H1 (cell line): Measurements from ENCODE around the gene CCL4. TPM values are rescaled to one million over a fixed set of nuclear protein-coding genes. Genes with fewer than 3 reads are reported as not detected.

Source experiments
- CTCF ChIA-PET: fragments of 300-600 bp; sonication (Branson Sonifier 250); formaldehyde crosslinking; loops from one replicate; lab custom pipeline; 2021; ENCODE audit not compliant: partially characterized antibody; lab: Charles Lee
- POLR2A ChIA-PET: fragments of 300-600 bp; sonication (Branson Sonifier 250); formaldehyde crosslinking; loops from one replicate; lab custom pipeline; 2021; ENCODE audit warnings: inconsistent platforms; ENCODE audit not compliant: partially characterized antibody; lab: Charles Lee
- DNase-seq, 2 experiments: peaks; one replicate each; pipeline versions ENCODE4 v3.0.0 to v3.0.0-alpha.2; 2010 to 2022; ENCODE audit warnings: low spot score in 2 of 2, low read depth in 1 of 2, mixed read lengths in 1 of 2
- FAIRE-seq: peaks from 2 replicates; lab custom pipeline; 2011; peaks lifted over from hg19 to GRCh38; lab: Jason Lieb, UNC
- H2AFZ ChIP-seq: 2 replicates; pipeline ENCODE4 v1.8.1; 2012; ENCODE audit warnings: low read length, inconsistent platforms
- H2AK5ac ChIP-seq: 2 replicates; pipeline ENCODE4 v1.6.1; 2013; ENCODE audit warnings: low read depth, low read length
- H2BK120ac ChIP-seq: replicated peaks from 2 replicates; pipeline ENCODE3; 2013; ENCODE audit warnings: low read depth, low read length, inconsistent platforms
- H2BK12ac ChIP-seq: 2 replicates; pipeline ENCODE4 v1.6.1; 2013; ENCODE audit warnings: low read depth, low read length
- H2BK15ac ChIP-seq: 2 replicates; pipeline ENCODE4 v1.6.1; 2013; ENCODE audit warnings: low read length
- H2BK20ac ChIP-seq: 2 replicates; pipeline ENCODE4 v1.6.1; 2013; ENCODE audit warnings: low read length
- H2BK5ac ChIP-seq: 2 replicates; pipeline ENCODE4 v1.6.1; 2013; ENCODE audit warnings: low read depth, low read length
- H3K14ac ChIP-seq: 2 replicates; pipeline ENCODE4 v1.6.1; 2013; ENCODE audit warnings: inconsistent platforms; ENCODE audit not compliant: insufficient read length
- H3K18ac ChIP-seq: 2 replicates; pipeline ENCODE4 v1.6.1; 2013; ENCODE audit warnings: low read length; ENCODE audit errors: extremely low read depth
- H3K23ac ChIP-seq: 2 replicates; pipeline ENCODE4 v1.6.1; 2013; ENCODE audit warnings: inconsistent platforms; ENCODE audit not compliant: insufficient read length
- H3K23me2 ChIP-seq: 2 replicates; pipeline ENCODE4 v1.6.1; 2013; ENCODE audit warnings: low read depth, low read length
- H3K27ac ChIP-seq: 2 replicates; pipeline ENCODE4 v1.6.1; 2011; ENCODE audit warnings: low read depth, low read length, inconsistent platforms
- H3K27me3 ChIP-seq, 4 experiments: replicated peaks in 1 of 4; 1 replicate in 1 of 4; 2 replicates in 3 of 4; pipeline versions ENCODE4 v1.6.1 to v1.8.1; 2011 to 2013; ENCODE audit warnings: low read length in 3 of 4, mild to moderate bottlenecking in 3 of 4, inconsistent platforms in 2 of 4, mixed read lengths in 2 of 4, moderate library complexity in 1 of 4; ENCODE audit not compliant: control insufficient read depth in 3 of 4, insufficient read depth in 3 of 4; ENCODE audit errors: extremely low read depth in 1 of 4
- H3K36me3 ChIP-seq, 4 experiments: 2 replicates each; pipeline versions ENCODE4 v1.6.1 to v1.8.1; 2011 to 2013; ENCODE audit warnings: mild to moderate bottlenecking in 4 of 4, low read length in 3 of 4, moderate library complexity in 2 of 4, control low read depth in 1 of 4, inconsistent platforms in 1 of 4; ENCODE audit not compliant: insufficient read depth in 4 of 4, control insufficient read depth in 2 of 4
- H3K4ac ChIP-seq: replicated peaks from 2 replicates; pipeline ENCODE3; 2013; ENCODE audit warnings: low read length, low read depth, mixed read lengths, inconsistent platforms; ENCODE audit not compliant: insufficient read length
- H3K4me1 ChIP-seq, 4 experiments: replicated peaks in 1 of 4; 1 replicate in 1 of 4; 2 replicates in 3 of 4; pipeline versions ENCODE4 v1.6.1 to v1.8.1; 2011 to 2013; ENCODE audit warnings: low read length in 3 of 4, inconsistent platforms in 2 of 4, mixed read lengths in 1 of 4; ENCODE audit not compliant: insufficient read depth in 4 of 4, control insufficient read depth in 3 of 4
- H3K4me2 ChIP-seq, 2 experiments: 2 replicates each; pipeline versions ENCODE4 v1.6.1 to v1.8.1; 2011 to 2013; ENCODE audit warnings: low read depth in 2 of 2, low read length in 2 of 2, control low read depth in 1 of 2, inconsistent platforms in 1 of 2, mild to moderate bottlenecking in 1 of 2; ENCODE audit not compliant: insufficient read depth in 1 of 2
- H3K4me3 ChIP-seq, 4 experiments: fragments of 200-600, 300-600 bp in 1 of 4; sonication (generic), shearing (Covaris generic), sonication (Bioruptor Twin) in 1 of 4; 2 replicates each; pipeline versions ENCODE4 v1.5.1 to v1.8.1; 2011 to 2016; ENCODE audit warnings: low read length in 4 of 4, low read depth in 3 of 4, control low read depth in 2 of 4, inconsistent platforms in 2 of 4, mild to moderate bottlenecking in 2 of 4, mixed read lengths in 1 of 4, moderate library complexity in 1 of 4; ENCODE audit not compliant: insufficient read depth in 2 of 4; ENCODE audit errors: extremely low read depth in 1 of 4
- H3K56ac ChIP-seq: replicated peaks from 2 replicates; pipeline ENCODE3; 2013; ENCODE audit warnings: low read depth, mild to moderate bottlenecking, mixed read lengths, low read length, inconsistent platforms; ENCODE audit not compliant: insufficient read length
- H3K79me1 ChIP-seq: 2 replicates; pipeline ENCODE4 v1.6.1; 2013; ENCODE audit warnings: low read depth, low read length, control low read depth
- H3K79me2 ChIP-seq, 2 experiments: 2 replicates each; pipeline versions ENCODE4 v1.6.1 to v1.8.1; 2012 to 2013; ENCODE audit warnings: low read length in 2 of 2, mild to moderate bottlenecking in 2 of 2, inconsistent platforms in 1 of 2; ENCODE audit not compliant: insufficient read depth in 2 of 2, control insufficient read depth in 1 of 2
- H3K9ac ChIP-seq, 4 experiments: replicated peaks in 1 of 4; 1 replicate in 1 of 4; 2 replicates in 3 of 4; pipeline versions ENCODE4 v1.6.1 to v1.8.1; 2011 to 2013; ENCODE audit warnings: low read depth in 3 of 4, low read length in 3 of 4, control low read depth in 2 of 4, mild to moderate bottlenecking in 2 of 4, moderate library complexity in 2 of 4, inconsistent platforms in 1 of 4; ENCODE audit errors: extremely low read depth in 1 of 4
- H3K9me3 ChIP-seq, 2 experiments: 2 replicates each; pipeline versions ENCODE4 v1.6.1 to v1.8.1; 2012 to 2013; ENCODE audit warnings: mild to moderate bottlenecking in 2 of 2, moderate library complexity in 2 of 2, control low read depth in 1 of 2, inconsistent platforms in 1 of 2, low read depth in 1 of 2, low read length in 1 of 2, mixed read lengths in 1 of 2; ENCODE audit not compliant: insufficient read depth in 2 of 2
- H4K20me1 ChIP-seq, 2 experiments: replicated peaks in 1 of 2; 2 replicates each; pipeline versions ENCODE3 to v1.8.1; 2011 to 2013; ENCODE audit warnings: inconsistent platforms in 2 of 2, low read length in 2 of 2, mild to moderate bottlenecking in 1 of 2; ENCODE audit not compliant: insufficient read depth in 2 of 2, control insufficient read depth in 1 of 2
- H4K5ac ChIP-seq: 2 replicates; pipeline ENCODE4 v1.6.1; 2013; ENCODE audit warnings: low read length, low read depth, mixed read lengths, inconsistent platforms; ENCODE audit not compliant: insufficient read length
- H4K8ac ChIP-seq: 2 replicates; pipeline ENCODE4 v1.8.0; 2013; ENCODE audit warnings: mild to moderate bottlenecking, moderate library complexity, low read length, inconsistent platforms; ENCODE audit not compliant: insufficient read depth; ENCODE audit errors: extremely low read depth
- H4K91ac ChIP-seq: replicated peaks from 2 replicates; pipeline ENCODE3; 2013; ENCODE audit warnings: low read length, mixed read lengths, inconsistent platforms; ENCODE audit not compliant: insufficient read length
- ASH2L ChIP-seq: fragments of 200-600, 300-600 bp; sonication (generic); IDR thresholded peaks from one replicate; pipeline ENCODE4 v1.7.1; 2017; ENCODE audit warnings: low read length
- CBX8 ChIP-seq: fragments of 300-800, 300-1000 bp; sonication (generic); IDR thresholded peaks from 2 replicates; pipeline ENCODE4 v1.7.1; 2016; ENCODE audit warnings: low read depth, low read length, borderline replicate concordance
- CHD1 ChIP-seq: IDR thresholded peaks from 2 replicates; pipeline ENCODE4 v1.6.1; 2012; ENCODE audit warnings: low read depth, low read length, improper control_type of control experiment
- HDAC6 ChIP-seq: IDR thresholded peaks from one replicate; pipeline ENCODE4 v1.7.1; 2012; ENCODE audit warnings: low read depth, mild to moderate bottlenecking, inconsistent platforms, low read length, moderate library complexity
- NANOG ChIP-seq: IDR thresholded peaks from 2 replicates; pipeline ENCODE4 v1.6.1; 2011; ENCODE audit warnings: low read length, low read depth, mild to moderate bottlenecking, inconsistent platforms; ENCODE audit not compliant: insufficient read depth, poor library complexity, severe bottlenecking
- PHF8 ChIP-seq: fragments of 200-600 bp; sonication (generic); conservative IDR thresholded peaks from 2 replicates; pipeline ENCODE4 v1.7.1; 2012; ENCODE audit warnings: low read depth, mild to moderate bottlenecking, inconsistent platforms, low read length, moderate library complexity
- POLR2A ChIP-seq, 2 experiments: IDR thresholded peaks; 1 replicate in 1 of 2; 2 replicates in 1 of 2; pipeline ENCODE4 v1.6.1; 2011; ENCODE audit warnings: low read depth in 2 of 2, low read length in 2 of 2, mild to moderate bottlenecking in 2 of 2; ENCODE audit errors: control extremely low read depth in 1 of 2
- RAD21 ChIP-seq, 2 experiments: IDR thresholded peaks in 1 of 2; conservative IDR thresholded peaks in 1 of 2; 2 replicates each; pipeline ENCODE4 v1.6.1; 2011; ENCODE audit warnings: low read depth in 2 of 2, low read length in 2 of 2, improper control_type of control experiment in 1 of 2, inconsistent platforms in 1 of 2, mild to moderate bottlenecking in 1 of 2, moderate library complexity in 1 of 2
- SAP30 ChIP-seq: fragments of 300-600 bp; sonication (generic); IDR thresholded peaks from 2 replicates; pipeline ENCODE4 v1.7.1; 2012; ENCODE audit warnings: low read length, moderate library complexity, mild to moderate bottlenecking, inconsistent platforms; ENCODE audit not compliant: insufficient read depth, insufficient replicate concordance
- SP4 ChIP-seq: IDR thresholded peaks from 2 replicates; pipeline ENCODE4 v1.6.1; 2012; ENCODE audit warnings: low read length, inconsistent platforms
- TBP ChIP-seq: IDR thresholded peaks from 2 replicates; pipeline ENCODE4 v1.6.1; 2011; ENCODE audit warnings: low read depth, low read length, improper control_type of control experiment
- WGBS, 2 experiments: shearing (Covaris generic) in 1 of 2; methylation state at CpG; one replicate each; pipeline versions ENCODE4 v1.1.6 to v1.1.7; 2013 to 2015; ENCODE audit warnings: low lambda C conversion rate in 2 of 2, mixed read lengths in 2 of 2, inconsistent platforms in 1 of 2, low coverage in 1 of 2, missing lambda C conversion rate in 1 of 2; ENCODE audit not compliant: insufficient replicate concordance in 2 of 2, insufficient coverage in 1 of 2, insufficient read length in 1 of 2; ENCODE audit errors: extremely low coverage in 1 of 2, missing lambda C conversion rate in 1 of 2; 5-methylcytosine and 5-hydroxymethylcytosine counted together
- polyA plus RNA-seq, 7 experiments: library from polyadenylated mRNA; depleted of rRNA in 3 of 7; stranded (reverse) in 5 of 7; unstranded in 2 of 7; fragments of >200 nt in 5 of 7; fragments of 200-250 nt in 2 of 7; gene quantifications; 1 replicate in 5 of 7; 2 replicates in 1 of 7; 4 replicates in 1 of 7; pipeline versions ENCODE4 v1.2.1 to v1.2.3, GENCODE V29; 2011 to 2013; ENCODE audit warnings: missing spikeins in 2 of 7, mixed read lengths in 2 of 7
- total RNA-seq: library from RNA; stranded (reverse); fragmentation: NEBNext Ultra II Directional; extraction: Animal tissue kit (Norgen Biotek cat#: 25700); gene quantifications from 2 replicates; pipeline ENCODE4 v1.2.1, GENCODE V29; 2021

CCL4 gene
- total and polyA plus RNA-seq, 2 of the 8 experiments (the other 6 are each of a cell fraction or from before 2014, with no cell fraction given): not detected

- Histone ChIP-seq H3K23ac (no peak overlapping the region), H3K18ac (no peak overlapping the region), H2BK12ac (no peak overlapping the region), H4K20me1 (no peaks in the 10 kb centered on the region), H3K4me1 (no peaks in the 10 kb centered on the region), H2AK5ac (no peak overlapping the region), H3K4ac (no peak overlapping the region), H2BK5ac (no peak overlapping the region), H4K5ac (no peak overlapping the region), H3K14ac (no peak overlapping the region), H3K23me2 (no peaks in the 10 kb centered on the region), H3K36me3 (no peaks in the 10 kb centered on the region), H2BK15ac (no peak overlapping the region), H3K79me1 (no peaks in the 10 kb centered on the region), H4K91ac (no peak overlapping the region), H3K79me2 (no peaks in the 10 kb centered on the region), H3K9me3 (no peaks in the 10 kb centered on the region), H3K27ac (no peak overlapping the region), H2AFZ (no peak overlapping the region), H3K56ac (no peak overlapping the region), H3K4me3 (no peak overlapping the region), H2BK120ac (no peak overlapping the region), H3K4me2 (no peak overlapping the region), H4K8ac (no peak overlapping the region), H3K9ac (no peak overlapping the region), H3K27me3 (no peaks in the 10 kb centered on the region), H2BK20ac (no peak overlapping the region)
- DNase-seq (no peak), FAIRE-seq (no peak)
- CTCF ChIA-PET: no interaction called here
- POLR2A ChIA-PET: no interaction called here
- 88% methylated on average over 2 of the region's 2 CpGs; no CpG with 5 or more reads in 1 of the 2 experiments for WGBS, 2 experiments
- no peak for TF ChIP-seq TBP
- TF ChIP-seq CBX8: no peak
- no peak for TF ChIP-seq RAD21 (IDR thresholded peaks at IDR 0.05 in 1 of 2, conservative IDR thresholded peaks at IDR 0.05 in 1 of 2; ENCODE audit: low read depth in 2 of 2, low read length in 2 of 2)
- TF ChIP-seq HDAC6: no peak
- TF ChIP-seq SP4: no peak
- TF ChIP-seq SAP30: no peak
- TF ChIP-seq ASH2L: no peak
- TF ChIP-seq NANOG: no peak
- no peak for TF ChIP-seq POLR2A (IDR thresholded peaks at IDR 0.05; ENCODE audit: control extremely low read depth in 1 of 2, low read depth in 2 of 2, low read length in 2 of 2)
- no peak for TF ChIP-seq PHF8
- TF ChIP-seq CHD1: no peak
Observed at GRCh38 chr17:36144014-36144413, 40.4 kb downstream of the CCL4 start.
